Effector CD8-positive, alpha-beta T cell (primary cell): ENCODE results near the gene USH1C.

Experiments
- DNase-seq: peaks from one replicate; lab custom pipeline; 2025; lab: John Stamatoyannopoulos, UW

USH1C gene

GRCh38 chr11:17547051-17547577 is 2.9 kb upstream of the USH1C start, which contains the start of gene OTOG:
OTOG (plus strand) TSS chr11:17547259; CDS start chr11:17547373, 114 bp downstream.
- no peak for DNase-seq

- DNase-seq: no peak
These were observed 2.0 kb upstream of the USH1C start for GRCh38 chr11:17546240-17546639.

- DNase-seq: no peak
These were observed 539 bp downstream of the USH1C start for GRCh38 chr11:17543574-17544180.

- DNase-seq: no peak
These were observed 1.2 kb downstream of the USH1C start for GRCh38 chr11:17543041-17543440.

- no peak for DNase-seq
These were observed 2.0 kb downstream of the USH1C start for GRCh38 chr11:17542249-17542648.

- no peak for DNase-seq
These were observed 2.8 kb downstream of the USH1C start for GRCh38 chr11:17541330-17541885.

- no peak for DNase-seq
These were observed 3.4 kb downstream of the USH1C start for GRCh38 chr11:17540807-17541206.

GRCh38 chr11:17538731-17539130 is 5.5 kb downstream of the USH1C start:
- no peak for DNase-seq

- DNase-seq: no peak
These were observed 6.2 kb downstream of the USH1C start for GRCh38 chr11:17538054-17538453.

GRCh38 chr11:17537261-17537660 is 7.0 kb downstream of the USH1C start:
- DNase-seq: no peak

GRCh38 chr11:17535488-17535887 is 8.7 kb downstream of the USH1C start:
- no peak for DNase-seq

- DNase-seq: no peak
These were observed 10.3 kb downstream of the USH1C start for GRCh38 chr11:17533778-17534415.

- DNase-seq: no peak
These were observed 10.9 kb downstream of the USH1C start for GRCh38 chr11:17533341-17533740.

- DNase-seq: no peak
These were observed 11.4 kb downstream of the USH1C start for GRCh38 chr11:17532784-17533183.

- DNase-seq: no peak
These were observed 12.5 kb downstream of the USH1C start for GRCh38 chr11:17531636-17532113.

GRCh38 chr11:17531071-17531600 is 13.1 kb downstream of the USH1C start:
- no peak for DNase-seq

- DNase-seq: no peak
These were observed 14.4 kb downstream of the USH1C start for GRCh38 chr11:17529844-17530185.

GRCh38 chr11:17528906-17529843 is 15.0 kb downstream of the USH1C start:
- no peak for DNase-seq

GRCh38 chr11:17528181-17528691 is 16.0 kb downstream of the USH1C start:
- peak; percentile 14 for DNase-seq

GRCh38 chr11:17527628-17527995 is 16.6 kb downstream of the USH1C start:
- DNase-seq: no peak

GRCh38 chr11:17526931-17527627 is 17.1 kb downstream of the USH1C start:
- DNase-seq: no peak
